HL-60 (cell line): ENCODE measurements around the gene BRINP3.

Experiments used
- DNase-seq, 2 experiments: peaks; one replicate each; pipeline ENCODE4 v3.0.0-alpha.2; 2010 to 2020; ENCODE audit warnings: low read depth in 1 of 2, low spot score in 1 of 2
- H3K27ac ChIP-seq: fragments of 250-450 bp; sonication (Bioruptor Pico); replicated peaks from 2 replicates; pipeline ENCODE4 v1.5.1; 2020; ENCODE audit warnings: mild to moderate bottlenecking, moderate library complexity
- H3K27me3 ChIP-seq: fragments of 250-450 bp; sonication (Bioruptor Pico); 2 replicates; pipeline ENCODE4 v1.5.1; 2021; ENCODE audit warnings: mild to moderate bottlenecking, moderate library complexity; ENCODE audit not compliant: insufficient read depth, poor library complexity, severe bottlenecking
- H3K4me3 ChIP-seq: replicated peaks from 2 replicates; pipeline ENCODE4 v1.5.1; 2011; ENCODE audit warnings: mild to moderate bottlenecking, control low read depth, low read length; ENCODE audit not compliant: insufficient read depth
- GABPA ChIP-seq: IDR thresholded peaks from 2 replicates; pipeline ENCODE4 v1.6.1; 2012; ENCODE audit warnings: low read depth
- POLR2AphosphoS5 ChIP-seq: IDR thresholded peaks from 2 replicates; pipeline ENCODE4 v1.6.1; 2012; ENCODE audit warnings: low read depth
- SPI1 ChIP-seq: IDR thresholded peaks from 2 replicates; pipeline ENCODE4 v1.6.1; 2012; ENCODE audit warnings: low read depth, mild to moderate bottlenecking, borderline replicate concordance
- TF ChIP-seq, protein P1 (sequence below): IDR thresholded peaks from one replicate; pipeline ENCODE4 v1.5.1; 2011; ENCODE audit warnings: low read length, control low read depth, inconsistent platforms; ENCODE audit not compliant: insufficient read depth
- TF ChIP-seq, protein P2 (sequence below): IDR thresholded peaks from 2 replicates; pipeline ENCODE4 v1.6.1; 2012; ENCODE audit warnings: low read depth; ENCODE audit not compliant: insufficient replicate concordance

Gene BRINP3

GRCh38 chr1:190274721-190275120 is 202.9 kb downstream of the BRINP3 start:
- Histone ChIP-seq H3K4me3 (no peak overlapping the region), H3K27ac (no peak overlapping the region), H3K27me3 (no peaks in the 10 kb centered on the region)
- DNase-seq = no peak
- TF ChIP-seq, protein P1, sequence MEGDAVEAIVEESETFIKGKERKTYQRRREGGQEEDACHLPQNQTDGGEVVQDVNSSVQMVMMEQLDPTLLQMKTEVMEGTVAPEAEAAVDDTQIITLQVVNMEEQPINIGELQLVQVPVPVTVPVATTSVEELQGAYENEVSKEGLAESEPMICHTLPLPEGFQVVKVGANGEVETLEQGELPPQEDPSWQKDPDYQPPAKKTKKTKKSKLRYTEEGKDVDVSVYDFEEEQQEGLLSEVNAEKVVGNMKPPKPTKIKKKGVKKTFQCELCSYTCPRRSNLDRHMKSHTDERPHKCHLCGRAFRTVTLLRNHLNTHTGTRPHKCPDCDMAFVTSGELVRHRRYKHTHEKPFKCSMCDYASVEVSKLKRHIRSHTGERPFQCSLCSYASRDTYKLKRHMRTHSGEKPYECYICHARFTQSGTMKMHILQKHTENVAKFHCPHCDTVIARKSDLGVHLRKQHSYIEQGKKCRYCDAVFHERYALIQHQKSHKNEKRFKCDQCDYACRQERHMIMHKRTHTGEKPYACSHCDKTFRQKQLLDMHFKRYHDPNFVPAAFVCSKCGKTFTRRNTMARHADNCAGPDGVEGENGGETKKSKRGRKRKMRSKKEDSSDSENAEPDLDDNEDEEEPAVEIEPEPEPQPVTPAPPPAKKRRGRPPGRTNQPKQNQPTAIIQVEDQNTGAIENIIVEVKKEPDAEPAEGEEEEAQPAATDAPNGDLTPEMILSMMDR = no peak
- no peak for TF ChIP-seq GABPA
- TF ChIP-seq POLR2AphosphoS5 = no peak
- no peak for TF ChIP-seq SPI1
- TF ChIP-seq, protein P2, sequence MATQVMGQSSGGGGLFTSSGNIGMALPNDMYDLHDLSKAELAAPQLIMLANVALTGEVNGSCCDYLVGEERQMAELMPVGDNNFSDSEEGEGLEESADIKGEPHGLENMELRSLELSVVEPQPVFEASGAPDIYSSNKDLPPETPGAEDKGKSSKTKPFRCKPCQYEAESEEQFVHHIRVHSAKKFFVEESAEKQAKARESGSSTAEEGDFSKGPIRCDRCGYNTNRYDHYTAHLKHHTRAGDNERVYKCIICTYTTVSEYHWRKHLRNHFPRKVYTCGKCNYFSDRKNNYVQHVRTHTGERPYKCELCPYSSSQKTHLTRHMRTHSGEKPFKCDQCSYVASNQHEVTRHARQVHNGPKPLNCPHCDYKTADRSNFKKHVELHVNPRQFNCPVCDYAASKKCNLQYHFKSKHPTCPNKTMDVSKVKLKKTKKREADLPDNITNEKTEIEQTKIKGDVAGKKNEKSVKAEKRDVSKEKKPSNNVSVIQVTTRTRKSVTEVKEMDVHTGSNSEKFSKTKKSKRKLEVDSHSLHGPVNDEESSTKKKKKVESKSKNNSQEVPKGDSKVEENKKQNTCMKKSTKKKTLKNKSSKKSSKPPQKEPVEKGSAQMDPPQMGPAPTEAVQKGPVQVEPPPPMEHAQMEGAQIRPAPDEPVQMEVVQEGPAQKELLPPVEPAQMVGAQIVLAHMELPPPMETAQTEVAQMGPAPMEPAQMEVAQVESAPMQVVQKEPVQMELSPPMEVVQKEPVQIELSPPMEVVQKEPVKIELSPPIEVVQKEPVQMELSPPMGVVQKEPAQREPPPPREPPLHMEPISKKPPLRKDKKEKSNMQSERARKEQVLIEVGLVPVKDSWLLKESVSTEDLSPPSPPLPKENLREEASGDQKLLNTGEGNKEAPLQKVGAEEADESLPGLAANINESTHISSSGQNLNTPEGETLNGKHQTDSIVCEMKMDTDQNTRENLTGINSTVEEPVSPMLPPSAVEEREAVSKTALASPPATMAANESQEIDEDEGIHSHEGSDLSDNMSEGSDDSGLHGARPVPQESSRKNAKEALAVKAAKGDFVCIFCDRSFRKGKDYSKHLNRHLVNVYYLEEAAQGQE = no peak

DNA sequence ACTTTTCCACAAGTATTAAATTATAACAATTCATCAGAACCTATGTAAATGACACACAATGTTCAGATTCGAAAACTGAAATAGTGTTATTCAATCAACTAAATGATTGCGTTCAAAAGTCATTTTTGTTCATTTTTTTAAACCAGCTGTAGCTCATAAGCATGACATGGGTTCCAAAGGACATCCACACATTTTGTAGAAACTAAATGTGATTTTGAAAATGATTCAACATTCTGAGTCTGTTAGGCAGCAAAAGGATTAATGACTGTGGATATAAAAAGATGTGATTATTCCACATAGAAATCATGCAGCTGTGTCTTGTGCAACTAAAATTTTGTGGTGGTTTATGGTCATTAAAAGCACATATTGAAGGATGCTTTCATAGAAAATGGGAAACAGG is 204.5 kb downstream of the BRINP3 start:
- H3K27ac ChIP-seq = no peak overlapping the region
- H3K27me3 ChIP-seq = no peaks in the 10 kb centered on the region
- DNase-seq = no peak
- H3K4me3 ChIP-seq = no peak overlapping the region
- TF ChIP-seq POLR2AphosphoS5 = no peak
- no peak for TF ChIP-seq GABPA
- TF ChIP-seq, protein P2 = no peak
- TF ChIP-seq SPI1 = no peak

GRCh38 chr1:190262538-190262937 is 215.1 kb downstream of the BRINP3 start:
- no peak for TF ChIP-seq SPI1
- TF ChIP-seq, protein P2 = no peak
- DNase-seq = no peak
- H3K27ac ChIP-seq = no peak overlapping the region
- no peaks in the 10 kb centered on the region for H3K27me3 ChIP-seq
- H3K4me3 ChIP-seq = no peak overlapping the region

- Histone ChIP-seq H3K27ac (no peak overlapping the region), H3K27me3 (no peaks in the 10 kb centered on the region), H3K4me3 (no peak overlapping the region)
- TF ChIP-seq POLR2AphosphoS5 (no peak), SPI1 (no peak), GABPA (no peak)
- TF ChIP-seq, protein P1 = no peak
- TF ChIP-seq, protein P2 = no peak
- DNase-seq = no peak
These were observed 218.2 kb downstream of the BRINP3 start for GRCh38 chr1:190259424-190259823.
